Stimulated activated naive CD8-positive, alpha-beta T cell treated with anti-CD3 and anti-CD28 coated beads, Interleukin-15, amount 100 ng/mL, for 72 hours (primary cell): ENCODE results near the gene TRIM32.
"Not testable (repeated sequence)": the region's sequence is repeated elsewhere in the genome, so short reads cannot be mapped to it uniquely, and the experiment has no call there.

Experiments
- ATAC-seq: fragments of 150-1000 bp; cut with Tn5 transposase; 2 replicates; pipeline ENCODE4 v1.10.0; 2021; ENCODE audit warnings: mild to moderate bottlenecking, moderate library complexity
- DNase-seq, 2 donors: peaks; one replicate each; pipeline ENCODE4 v3.0.0; 2021 to 2022
- H3K27ac Mint-ChIP-seq, 2 donors: one replicate each; pipeline ENCODE4 v1.8.0; 2022; ENCODE audit warnings: mild to moderate bottlenecking in 2 of 2, mixed read lengths in 2 of 2, moderate library complexity in 2 of 2
- H3K27me3 Mint-ChIP-seq: one replicate; pipeline ENCODE4 v1.8.0; 2022; ENCODE audit warnings: mixed read lengths
- H3K4me1 Mint-ChIP-seq: one replicate; pipeline ENCODE4 v1.8.0; 2022; ENCODE audit warnings: mild to moderate bottlenecking, mixed read lengths
- H3K4me3 Mint-ChIP-seq, 2 donors: one replicate each; pipeline ENCODE4 v1.8.0; 2022; ENCODE audit warnings: mild to moderate bottlenecking in 2 of 2, mixed read lengths in 2 of 2, moderate library complexity in 1 of 2
- H3K9me3 Mint-ChIP-seq, 2 donors: one replicate each; pipeline ENCODE4 v1.8.0; 2022; ENCODE audit warnings: mixed read lengths in 2 of 2

Gene TRIM32

DNA sequence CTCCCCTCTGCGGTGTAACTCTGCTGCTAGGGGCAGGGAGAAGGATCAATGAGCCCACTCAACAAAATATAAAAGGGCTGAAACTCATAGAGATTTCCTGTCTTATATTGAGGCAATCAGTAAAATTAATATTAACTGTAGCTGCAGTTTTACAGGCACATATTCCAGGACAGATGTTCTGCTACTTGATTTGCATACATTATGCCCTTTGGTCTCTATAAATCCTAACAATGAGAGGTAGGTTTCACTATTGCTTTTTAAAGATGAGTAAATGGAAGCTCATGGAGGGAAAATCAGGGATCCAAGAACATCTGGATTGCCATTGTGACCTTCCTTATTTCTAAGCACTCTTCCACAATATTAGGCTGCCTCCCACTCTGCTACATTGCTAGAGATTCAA, 23.5 kb upstream of the TRIM32 start:
- ATAC-seq: no peak
- DNase-seq: no peak
- H3K4me1 Mint-ChIP-seq: no peaks in the 10 kb centered on the region
- peaks cover 0 to 2% of the 10 kb centered on the region in 2 donors for H3K9me3 Mint-ChIP-seq
- no peaks in the 10 kb centered on the region for H3K27me3 Mint-ChIP-seq
- no peak overlapping the region for H3K27ac Mint-ChIP-seq
- no peak overlapping the region for H3K4me3 Mint-ChIP-seq

DNA sequence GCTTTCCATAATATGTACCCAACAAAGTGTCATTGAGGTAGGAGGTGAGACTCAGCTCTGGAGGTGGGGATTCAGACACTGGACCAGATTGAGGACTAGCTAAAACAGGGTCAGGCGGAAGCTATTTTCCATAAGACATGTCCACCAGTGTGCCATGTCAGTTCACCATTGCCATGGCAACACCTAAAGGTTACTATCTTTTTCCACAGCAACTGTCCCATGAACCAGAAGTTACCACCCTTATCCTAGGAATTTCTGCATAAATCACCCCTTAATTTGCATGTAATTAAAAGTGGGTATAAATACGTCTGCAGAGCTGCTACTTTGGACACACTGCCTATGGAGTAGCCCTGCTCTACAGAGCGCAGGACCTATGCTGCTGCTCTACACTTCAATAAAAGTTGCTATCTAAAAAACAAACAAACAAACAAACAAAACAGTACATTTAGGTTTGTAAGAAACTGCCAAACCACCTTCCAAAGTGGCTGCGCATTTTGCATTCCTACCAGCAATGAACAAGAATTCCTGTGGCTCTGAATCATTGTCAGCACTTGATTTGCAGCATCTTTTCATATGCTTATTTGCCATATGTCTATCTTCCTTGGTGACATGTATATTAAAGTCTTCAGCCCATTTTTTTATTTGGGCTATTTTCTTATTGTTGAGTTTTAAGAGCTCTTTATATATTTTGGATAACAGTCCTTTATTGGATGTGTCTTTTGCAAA, 18.0 kb upstream of the TRIM32 start:
- Mint-ChIP-seq H3K4me1 (no peaks in the 10 kb centered on the region), H3K27me3 (no peaks in the 10 kb centered on the region), H3K27ac (no peak overlapping the region), H3K4me3 (no peak overlapping the region), H3K9me3 (peaks cover 10% of the 10 kb centered on the region in 2 donors)
- DNase-seq (no peak), ATAC-seq (no peak)

DNA sequence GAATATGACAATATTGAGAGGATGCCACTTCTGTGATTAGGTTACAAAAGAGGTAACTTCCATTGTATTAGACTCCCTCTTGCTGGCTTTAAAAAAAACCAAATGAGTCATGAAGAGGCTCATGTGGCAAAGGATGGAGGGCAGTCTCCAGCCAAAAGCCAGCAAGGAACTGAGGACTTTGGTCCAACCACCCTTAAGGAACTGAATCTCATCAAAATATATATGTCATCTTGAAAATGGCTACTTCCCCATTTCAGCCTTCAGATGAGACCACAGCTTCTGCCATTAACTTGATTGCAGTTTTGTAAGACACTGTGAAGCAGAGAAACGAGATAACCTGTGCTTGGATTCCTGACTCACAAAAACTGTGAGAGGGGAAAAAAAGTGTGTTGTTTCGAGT, 15.5 kb upstream of the TRIM32 start:
- no peak overlapping the region for H3K4me3 Mint-ChIP-seq
- no peak for ATAC-seq
- no peaks in the 10 kb centered on the region for H3K27me3 Mint-ChIP-seq
- H3K4me1 Mint-ChIP-seq: no peaks in the 10 kb centered on the region
- peaks cover 10 to 23% of the 10 kb centered on the region in 2 donors for H3K9me3 Mint-ChIP-seq
- DNase-seq: no peak
- no peak overlapping the region for H3K27ac Mint-ChIP-seq

DNA sequence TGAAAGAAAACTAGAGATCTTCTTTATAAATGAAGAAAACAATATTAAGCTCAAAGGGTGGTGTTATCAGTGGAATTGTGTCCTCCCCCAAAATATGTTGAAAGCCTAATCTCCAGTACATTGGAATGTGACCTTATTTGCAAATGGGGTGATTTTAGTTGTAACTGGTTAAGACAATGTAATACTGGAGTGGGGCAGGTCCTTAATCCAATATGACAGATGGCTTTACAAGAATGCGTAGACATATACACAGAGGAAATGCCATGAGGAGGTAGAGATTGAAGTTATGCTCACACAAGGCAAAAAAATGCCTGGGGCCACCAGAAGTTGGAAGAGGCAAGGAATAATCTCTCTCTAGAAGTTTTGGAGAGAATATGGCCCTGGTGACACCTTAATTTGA, 13.7 kb upstream of the TRIM32 start:
- H3K9me3 Mint-ChIP-seq: peaks cover 10 to 23% of the 10 kb centered on the region in 2 donors
- DNase-seq (no peak), ATAC-seq (no peak)
- no peaks in the 10 kb centered on the region for H3K27me3 Mint-ChIP-seq
- no peak overlapping the region for H3K27ac Mint-ChIP-seq
- H3K4me3 Mint-ChIP-seq: no peak overlapping the region
- no peaks in the 10 kb centered on the region for H3K4me1 Mint-ChIP-seq

DNA sequence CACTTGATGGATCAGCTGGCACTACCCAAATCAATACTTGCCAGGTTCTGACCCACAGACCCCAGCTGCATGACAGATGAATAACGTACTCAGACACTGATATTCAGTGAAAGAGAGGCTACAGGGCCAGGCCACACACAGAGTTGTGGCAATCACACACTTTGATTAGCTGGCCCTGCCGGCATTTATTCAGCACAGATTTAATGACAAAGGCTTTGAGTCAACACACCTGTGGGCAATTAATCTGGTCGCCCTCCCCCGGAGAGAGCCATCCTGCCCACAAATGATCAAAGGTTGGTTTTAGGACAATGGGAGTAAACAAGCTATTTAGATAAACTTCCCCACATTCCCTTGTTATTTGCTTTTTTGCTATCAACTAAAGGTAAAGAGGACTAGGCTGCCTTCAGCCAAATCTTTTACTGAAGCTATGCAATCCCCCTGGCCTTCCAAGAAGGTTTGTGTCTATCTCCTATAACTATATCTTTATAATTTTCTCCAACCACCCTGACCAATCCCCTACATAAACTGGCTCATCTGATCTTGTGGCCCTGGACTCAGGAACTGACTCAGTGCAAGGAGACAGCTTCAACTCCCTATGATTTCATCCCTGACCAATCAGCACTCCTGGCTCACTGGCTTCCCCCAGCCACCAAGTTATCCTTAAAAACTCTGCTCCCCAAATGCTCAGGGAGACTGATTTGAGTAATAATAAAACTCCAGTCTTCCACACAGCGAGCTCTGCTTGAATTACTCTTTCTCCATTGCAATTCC, 12.7 kb upstream of the TRIM32 start:
- ATAC-seq: no peak
- H3K4me1 Mint-ChIP-seq: no peaks in the 10 kb centered on the region
- H3K27ac Mint-ChIP-seq: no peak overlapping the region
- H3K9me3 Mint-ChIP-seq: peaks cover 5 to 23% of the 10 kb centered on the region in 2 donors
- H3K4me3 Mint-ChIP-seq: no peak overlapping the region
- no peak for DNase-seq
- no peaks in the 10 kb centered on the region for H3K27me3 Mint-ChIP-seq

DNA sequence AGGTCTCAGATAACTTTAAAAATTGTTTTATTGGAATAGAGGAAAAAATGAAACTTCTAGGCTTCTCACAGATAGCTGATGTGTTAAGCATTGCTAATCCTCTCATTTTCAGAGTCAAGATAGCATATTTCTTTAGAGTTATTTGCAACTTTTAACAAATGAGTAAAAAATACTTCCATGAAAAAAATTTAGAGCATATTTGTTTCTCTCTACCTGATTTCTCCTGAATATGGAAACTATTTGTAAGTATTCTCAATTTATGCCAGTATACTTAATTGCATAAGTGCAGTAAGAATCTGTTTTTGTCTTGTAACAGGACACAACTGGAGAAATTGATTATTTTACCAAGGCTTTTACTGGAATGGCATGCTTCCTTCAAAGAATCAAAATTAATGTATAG, 3.6 kb upstream of the TRIM32 start:
- Mint-ChIP-seq H3K27ac (no peak overlapping the region), H3K4me3 (no peak overlapping the region), H3K9me3 (peaks cover 0 to 7% of the 10 kb centered on the region in 2 donors), H3K4me1 (peaks cover 25% of the 10 kb centered on the region), H3K27me3 (no peaks in the 10 kb centered on the region)
- no peak for ATAC-seq
- DNase-seq: no peak

DNA sequence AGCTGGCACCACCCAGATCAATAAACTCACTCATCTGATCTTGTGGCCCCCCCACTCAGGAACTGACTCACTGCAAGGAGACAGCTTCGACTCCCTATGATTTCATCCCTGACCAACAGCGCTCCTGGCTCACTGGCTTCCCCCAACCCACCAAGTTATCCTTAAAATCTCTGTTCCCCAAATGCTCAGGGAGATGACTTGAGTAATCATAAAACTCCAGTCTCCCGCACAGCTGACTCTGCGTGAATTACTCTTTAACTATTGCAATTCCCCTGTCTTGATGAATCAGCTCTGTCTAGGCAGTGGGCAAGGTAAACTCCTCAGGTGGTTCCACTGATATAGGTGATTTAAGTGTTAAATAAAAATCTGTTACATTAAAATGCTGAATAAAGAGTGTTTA, 1.9 kb upstream of the TRIM32 start:
- ATAC-seq (no peak), DNase-seq (no peak)
- H3K27me3 Mint-ChIP-seq: no peaks in the 10 kb centered on the region
- no peak overlapping the region for H3K4me3 Mint-ChIP-seq
- peaks cover 39% of the 10 kb centered on the region for H3K4me1 Mint-ChIP-seq
- H3K27ac Mint-ChIP-seq: no peak overlapping the region
- H3K9me3 Mint-ChIP-seq: peaks cover 0 to 7% of the 10 kb centered on the region in 2 donors

DNA sequence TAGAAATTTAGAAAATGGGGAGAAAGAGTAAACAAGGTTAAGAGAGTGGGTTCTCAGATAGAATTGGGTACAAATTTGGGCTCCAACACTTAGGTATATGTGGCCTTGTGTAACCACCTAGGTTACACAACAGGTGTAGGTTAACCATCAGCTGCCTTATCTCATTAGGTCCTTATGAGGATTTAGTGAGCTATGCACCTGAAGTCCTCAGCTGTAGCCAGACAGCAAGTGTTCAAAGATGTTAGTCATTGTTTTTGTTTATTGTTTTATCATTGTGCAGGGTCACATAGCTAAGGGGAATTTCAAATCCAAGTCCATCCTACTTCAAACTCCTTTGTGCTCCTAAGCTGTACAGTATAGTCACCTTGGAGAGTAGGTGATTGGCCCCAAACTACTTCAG, 970 bp upstream of the TRIM32 start:
- ATAC-seq: no peak
- no peak for DNase-seq
- no peaks in the 10 kb centered on the region for H3K27me3 Mint-ChIP-seq
- peak overlapping the region; percentile 90 to 95 for H3K4me3 Mint-ChIP-seq
- peaks cover 0 to 7% of the 10 kb centered on the region in 2 donors for H3K9me3 Mint-ChIP-seq
- peak overlapping the region; percentile 78 to 96 for H3K27ac Mint-ChIP-seq
- peaks cover 49% of the 10 kb centered on the region for H3K4me1 Mint-ChIP-seq

DNA sequence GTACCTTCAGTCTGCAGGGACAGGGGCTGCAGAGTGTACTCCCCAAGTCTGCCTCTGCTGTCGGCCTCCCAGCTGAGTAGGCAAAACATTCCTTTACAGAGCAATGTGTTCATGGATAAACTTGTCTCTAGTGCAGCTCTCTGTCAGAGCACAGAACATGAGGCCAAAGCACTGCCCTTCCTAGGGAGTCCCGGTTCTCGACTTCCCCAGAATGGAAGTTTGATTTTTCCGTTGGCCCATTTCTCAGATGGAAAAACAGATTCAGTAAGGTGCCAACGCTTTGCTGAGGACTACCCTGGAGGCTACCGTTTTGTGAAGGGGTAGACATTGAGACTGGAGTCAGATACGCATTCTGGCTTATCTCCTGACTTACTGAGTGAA, 422 bp upstream of the TRIM32 start:
- peaks cover 0 to 7% of the 10 kb centered on the region in 2 donors for H3K9me3 Mint-ChIP-seq
- ATAC-seq (peak; percentile 54), DNase-seq (no peak)
- no peaks in the 10 kb centered on the region for H3K27me3 Mint-ChIP-seq
- H3K4me3 Mint-ChIP-seq: peak overlapping the region; percentile 90 to 95
- H3K27ac Mint-ChIP-seq: peak overlapping the region; percentile 96 to 97
- peaks cover 54% of the 10 kb centered on the region for H3K4me1 Mint-ChIP-seq

DNA sequence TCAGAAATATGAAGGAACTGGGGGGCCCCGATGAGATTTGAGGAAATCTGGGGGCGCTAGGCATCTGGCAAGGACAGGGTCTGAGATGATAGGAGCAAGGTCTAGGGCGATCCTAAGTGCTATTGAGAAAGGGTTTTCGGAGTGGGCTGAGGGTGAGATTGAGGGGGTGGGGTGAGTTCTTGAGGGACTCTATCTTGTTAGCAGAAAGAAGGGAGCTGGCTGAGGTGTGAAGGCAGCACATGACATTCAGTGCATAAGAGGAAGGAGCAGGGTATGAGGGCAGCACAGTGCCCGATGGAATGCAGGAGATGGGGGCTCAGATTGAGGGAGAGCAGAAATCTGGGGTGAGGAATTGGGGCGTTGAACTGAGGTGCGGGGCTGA, 640 bp downstream of the TRIM32 start:
- Mint-ChIP-seq H3K27me3 (no peaks in the 10 kb centered on the region), H3K27ac (peak overlapping the region; percentile 96 to 97), H3K4me3 (peak overlapping the region; percentile 90 to 95), H3K9me3 (peaks cover 0 to 7% of the 10 kb centered on the region in 2 donors), H3K4me1 (peaks cover 64% of the 10 kb centered on the region)
- peak; percentile 27 for ATAC-seq
- no peak for DNase-seq

DNA sequence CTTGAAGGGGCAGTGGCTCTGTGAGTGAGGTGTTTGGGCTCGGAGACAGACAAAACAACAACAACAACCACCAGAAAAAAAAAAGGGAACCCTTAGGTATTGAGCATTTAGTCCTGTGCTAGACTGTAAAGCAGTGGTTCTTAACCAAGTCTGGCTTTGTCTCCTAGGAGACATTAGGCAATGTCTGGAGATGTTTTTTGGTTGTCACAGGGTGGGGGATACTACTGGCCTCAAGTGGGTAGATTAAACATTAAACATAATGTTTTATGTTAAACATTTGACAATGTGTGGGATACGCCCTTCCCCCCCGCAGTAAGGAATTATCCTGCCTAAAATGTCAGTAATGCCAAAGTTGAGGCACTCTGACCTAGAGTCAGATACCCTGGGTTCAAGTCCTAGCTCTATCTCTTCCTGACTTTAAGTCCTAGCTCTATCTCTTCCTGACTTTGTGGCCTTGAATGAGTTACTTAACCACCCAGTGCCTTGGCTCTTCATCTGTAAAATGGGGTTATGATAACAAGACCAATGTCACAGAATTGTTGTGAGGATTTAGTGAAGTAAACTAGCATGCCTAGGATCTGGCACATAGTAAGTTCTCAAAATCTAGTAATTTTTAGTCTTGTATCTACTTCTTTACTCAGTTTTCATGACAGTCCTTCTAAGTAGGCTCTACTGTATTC, 1.8 kb downstream of the TRIM32 start:
- H3K9me3 Mint-ChIP-seq: peaks cover 0 to 7% of the 10 kb centered on the region in 2 donors
- DNase-seq: no peak
- H3K4me1 Mint-ChIP-seq: peaks cover 73% of the 10 kb centered on the region
- H3K27ac Mint-ChIP-seq: no peak overlapping the region
- no peaks in the 10 kb centered on the region for H3K27me3 Mint-ChIP-seq
- ATAC-seq: no peak
- H3K4me3 Mint-ChIP-seq: peak overlapping the region; percentile 90 to 95

DNA sequence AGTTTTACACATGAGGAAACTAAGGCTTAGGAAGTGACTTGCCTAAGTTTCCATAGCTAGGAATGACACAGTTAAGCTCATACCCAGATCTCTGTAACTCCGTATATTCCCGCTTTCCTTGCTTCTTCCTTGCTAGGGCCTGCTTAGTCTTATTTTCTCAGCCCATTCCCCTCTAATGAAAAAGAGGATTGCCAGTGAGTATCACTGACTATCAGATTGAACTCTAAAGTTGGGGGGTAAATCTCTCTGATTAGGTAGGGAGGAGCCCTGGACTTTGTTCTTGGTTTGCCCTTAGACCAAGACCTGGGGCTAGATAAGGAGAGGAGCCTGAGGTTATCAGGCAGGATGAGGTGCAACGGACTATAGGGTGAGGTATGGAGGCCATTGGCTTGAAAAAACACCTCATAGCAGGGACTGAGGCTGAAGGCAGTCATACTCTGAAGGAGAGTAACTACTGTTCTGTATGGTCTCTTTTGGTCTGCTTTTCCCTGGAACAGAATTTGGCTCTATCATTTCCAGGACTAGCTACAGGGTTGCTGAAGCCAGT, 2.5 kb downstream of the TRIM32 start:
- peaks cover 0 to 4% of the 10 kb centered on the region in 2 donors for H3K9me3 Mint-ChIP-seq
- H3K4me1 Mint-ChIP-seq: peaks cover 74% of the 10 kb centered on the region
- no peak overlapping the region for H3K27ac Mint-ChIP-seq
- ATAC-seq (no peak), DNase-seq (no peak)
- H3K27me3 Mint-ChIP-seq: no peaks in the 10 kb centered on the region
- no peak overlapping the region for H3K4me3 Mint-ChIP-seq

DNA sequence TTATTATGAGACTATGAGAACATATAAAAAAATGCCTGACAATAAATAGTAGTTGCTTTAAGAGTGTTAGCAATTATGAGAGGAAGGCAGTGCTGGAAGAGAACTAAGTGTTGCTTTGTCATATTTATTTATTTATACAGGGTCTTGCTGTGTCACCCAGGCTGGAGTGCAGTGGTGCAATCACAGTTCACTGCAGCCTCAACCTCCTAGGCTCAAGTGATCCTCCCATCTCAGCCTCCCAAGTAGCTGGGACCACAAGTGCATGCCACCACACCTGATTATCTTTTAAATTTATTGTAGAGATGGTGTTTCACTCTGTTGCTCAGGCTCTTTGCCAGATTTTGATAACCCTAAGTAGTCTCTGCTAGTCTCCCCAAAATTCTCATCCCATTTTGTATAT, 3.7 kb downstream of the TRIM32 start:
- H3K4me1 Mint-ChIP-seq: peaks cover 69% of the 10 kb centered on the region
- H3K27me3 Mint-ChIP-seq, H3K9me3 Mint-ChIP-seq, H3K4me3 Mint-ChIP-seq, H3K27ac Mint-ChIP-seq, DNase-seq, ATAC-seq: not testable (repeated sequence)

DNA sequence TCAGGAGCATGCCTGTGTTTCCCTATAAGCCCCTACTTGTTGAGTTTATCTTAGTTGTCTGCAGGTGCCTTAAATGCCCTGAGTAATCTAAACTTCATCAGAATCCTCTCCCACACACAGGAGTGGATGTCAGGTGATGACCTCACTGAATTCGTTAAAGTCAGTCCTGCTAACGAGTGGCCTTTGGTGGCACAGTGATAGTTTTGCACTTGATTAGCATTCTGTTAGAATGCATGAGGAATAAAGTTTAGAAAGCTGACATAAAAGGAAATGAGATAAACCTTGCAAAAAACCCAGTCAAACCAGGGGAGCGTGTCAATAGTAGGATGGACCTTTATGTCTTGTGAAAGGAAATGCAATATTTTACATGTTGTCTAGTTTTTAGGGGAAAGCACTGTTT, 4.5 kb downstream of the TRIM32 start:
- no peak for DNase-seq
- ATAC-seq: no peak
- no peak overlapping the region for H3K4me3 Mint-ChIP-seq
- no peaks in the 10 kb centered on the region for H3K9me3 Mint-ChIP-seq
- H3K4me1 Mint-ChIP-seq: peaks cover 64% of the 10 kb centered on the region
- no peak overlapping the region for H3K27ac Mint-ChIP-seq
- H3K27me3 Mint-ChIP-seq: no peaks in the 10 kb centered on the region

DNA sequence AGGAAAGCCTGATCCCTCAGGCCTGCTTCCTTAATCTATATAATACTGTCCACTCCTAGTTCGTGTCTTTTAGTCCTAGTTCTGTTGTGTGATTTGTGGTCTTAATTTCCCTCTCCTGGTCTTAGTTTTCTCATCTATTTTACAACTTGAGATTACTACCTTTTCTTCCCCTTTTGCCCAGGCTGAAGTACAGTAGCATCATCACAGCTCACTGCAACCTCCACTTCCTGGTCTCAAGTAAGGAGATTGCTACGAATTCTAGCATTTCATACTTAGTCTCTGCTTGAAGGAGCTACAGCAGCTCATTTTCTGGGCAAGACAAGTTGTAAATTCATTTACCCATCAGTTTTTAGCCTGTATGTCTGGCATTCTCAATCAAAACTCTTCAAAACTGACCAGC, 5.5 kb downstream of the TRIM32 start:
- H3K4me1 Mint-ChIP-seq: peaks cover 59% of the 10 kb centered on the region
- ATAC-seq (no peak), DNase-seq (no peak)
- H3K27me3 Mint-ChIP-seq: no peaks in the 10 kb centered on the region
- no peak overlapping the region for H3K27ac Mint-ChIP-seq
- peaks cover 0 to under 1% of the 10 kb centered on the region in 2 donors for H3K9me3 Mint-ChIP-seq
- H3K4me3 Mint-ChIP-seq: no peak overlapping the region
